GDM1 (cell line): ENCODE results near the gene ZBTB12.
"Not testable (repeated sequence)": the region's sequence is repeated elsewhere in the genome, so short reads cannot be mapped to it uniquely, and the experiment has no call there.

Experiments used
- DNase-seq: peaks from one replicate; lab custom pipeline; 2025; lab: John Stamatoyannopoulos, UW

ZBTB12 gene, protein sequence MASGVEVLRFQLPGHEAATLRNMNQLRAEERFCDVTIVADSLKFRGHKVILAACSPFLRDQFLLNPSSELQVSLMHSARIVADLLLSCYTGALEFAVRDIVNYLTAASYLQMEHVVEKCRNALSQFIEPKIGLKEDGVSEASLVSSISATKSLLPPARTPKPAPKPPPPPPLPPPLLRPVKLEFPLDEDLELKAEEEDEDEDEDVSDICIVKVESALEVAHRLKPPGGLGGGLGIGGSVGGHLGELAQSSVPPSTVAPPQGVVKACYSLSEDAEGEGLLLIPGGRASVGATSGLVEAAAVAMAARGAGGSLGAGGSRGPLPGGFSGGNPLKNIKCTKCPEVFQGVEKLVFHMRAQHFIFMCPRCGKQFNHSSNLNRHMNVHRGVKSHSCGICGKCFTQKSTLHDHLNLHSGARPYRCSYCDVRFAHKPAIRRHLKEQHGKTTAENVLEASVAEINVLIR

GRCh38 chr6:31901953-31902643 lies at the start of gene ZBTB12:
ZBTB12 (minus strand) TSS chr6:31902086; CDS start chr6:31901305, 781 bp downstream.
- DNase-seq, result peak; percentile 82

GRCh38 chr6:31949926-31950548 lies 48.2 kb upstream of the ZBTB12 start:
- no peak for DNase-seq

- DNase-seq, result no peak
These were observed 47.0 kb upstream of the ZBTB12 start for GRCh38 chr6:31948753-31949413.

DNA sequence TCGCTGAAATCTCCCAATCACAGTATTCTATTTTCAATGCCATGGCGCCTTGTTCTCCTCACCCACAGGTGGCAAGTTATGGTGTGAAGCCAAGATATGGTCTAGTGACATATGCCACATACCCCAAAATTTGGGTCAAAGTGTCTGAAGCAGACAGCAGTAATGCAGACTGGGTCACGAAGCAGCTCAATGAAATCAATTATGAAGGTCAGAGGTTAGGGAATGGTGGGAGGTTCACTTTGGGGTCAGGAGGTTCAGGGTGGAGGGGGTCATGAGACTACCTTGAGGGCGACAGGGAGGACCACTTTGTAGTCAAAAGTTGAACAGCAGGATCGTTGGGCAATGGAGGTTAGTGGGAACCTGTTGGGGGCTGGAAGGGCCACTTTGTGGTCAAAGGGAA lies 46.4 kb upstream of the ZBTB12 start:
- DNase-seq, result no peak

DNA sequence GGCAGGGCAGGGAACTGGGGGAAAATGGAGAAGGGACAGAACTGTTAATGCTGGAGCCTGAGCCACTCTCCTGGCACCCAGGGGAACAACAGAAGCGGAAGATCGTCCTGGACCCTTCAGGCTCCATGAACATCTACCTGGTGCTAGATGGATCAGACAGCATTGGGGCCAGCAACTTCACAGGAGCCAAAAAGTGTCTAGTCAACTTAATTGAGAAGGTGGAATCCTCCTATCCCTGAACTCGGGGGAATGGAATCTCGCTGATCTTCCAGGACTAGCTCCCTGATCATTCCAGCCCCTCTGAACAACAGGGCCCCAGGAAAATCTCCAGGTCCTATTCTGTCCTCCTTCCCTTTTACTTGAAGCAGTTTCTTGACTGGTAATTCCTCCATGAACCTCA lies 46.0 kb upstream of the ZBTB12 start:
- DNase-seq, result no peak

DNA sequence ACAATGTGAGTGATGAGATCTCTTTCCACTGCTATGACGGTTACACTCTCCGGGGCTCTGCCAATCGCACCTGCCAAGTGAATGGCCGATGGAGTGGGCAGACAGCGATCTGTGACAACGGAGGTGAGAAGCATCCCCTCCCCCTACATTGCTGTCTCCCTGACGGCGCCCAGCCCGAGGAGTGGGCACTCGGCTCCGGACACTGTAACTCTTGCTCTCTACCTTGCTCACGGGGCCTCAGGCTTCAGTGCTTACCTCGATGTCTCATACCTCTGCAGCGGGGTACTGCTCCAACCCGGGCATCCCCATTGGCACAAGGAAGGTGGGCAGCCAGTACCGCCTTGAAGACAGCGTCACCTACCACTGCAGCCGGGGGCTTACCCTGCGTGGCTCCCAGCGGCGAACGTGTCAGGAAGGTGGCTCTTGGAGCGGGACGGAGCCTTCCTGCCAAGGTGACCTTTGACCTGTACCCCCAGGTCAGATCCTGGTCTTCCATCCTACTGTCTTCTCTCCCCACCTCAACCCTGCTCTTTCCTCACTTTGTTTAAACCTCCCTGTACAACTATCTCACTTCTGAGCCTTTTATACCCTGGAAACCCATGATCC lies 45.3 kb upstream of the ZBTB12 start:
- DNase-seq, result no peak

DNA sequence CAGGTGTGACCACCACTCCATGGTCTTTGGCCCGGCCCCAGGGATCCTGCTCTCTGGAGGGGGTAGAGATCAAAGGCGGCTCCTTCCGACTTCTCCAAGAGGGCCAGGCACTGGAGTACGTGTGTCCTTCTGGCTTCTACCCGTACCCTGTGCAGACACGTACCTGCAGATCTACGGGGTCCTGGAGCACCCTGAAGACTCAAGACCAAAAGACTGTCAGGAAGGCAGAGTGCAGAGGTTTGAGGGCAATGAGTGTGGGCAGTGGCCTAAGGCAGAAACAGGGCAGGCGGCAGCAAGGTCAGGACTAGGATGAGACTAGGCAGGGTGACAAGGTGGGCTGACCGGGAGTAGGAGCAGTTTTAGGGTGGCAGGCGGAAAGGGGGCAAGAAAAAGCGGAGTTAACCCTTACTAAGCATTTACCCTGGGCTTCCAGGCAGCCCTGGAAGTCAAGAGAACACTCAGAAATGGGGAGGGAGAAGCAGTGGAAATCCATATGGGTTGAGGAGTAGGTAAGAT lies 44.5 kb upstream of the ZBTB12 start:
- DNase-seq, result no peak

DNA sequence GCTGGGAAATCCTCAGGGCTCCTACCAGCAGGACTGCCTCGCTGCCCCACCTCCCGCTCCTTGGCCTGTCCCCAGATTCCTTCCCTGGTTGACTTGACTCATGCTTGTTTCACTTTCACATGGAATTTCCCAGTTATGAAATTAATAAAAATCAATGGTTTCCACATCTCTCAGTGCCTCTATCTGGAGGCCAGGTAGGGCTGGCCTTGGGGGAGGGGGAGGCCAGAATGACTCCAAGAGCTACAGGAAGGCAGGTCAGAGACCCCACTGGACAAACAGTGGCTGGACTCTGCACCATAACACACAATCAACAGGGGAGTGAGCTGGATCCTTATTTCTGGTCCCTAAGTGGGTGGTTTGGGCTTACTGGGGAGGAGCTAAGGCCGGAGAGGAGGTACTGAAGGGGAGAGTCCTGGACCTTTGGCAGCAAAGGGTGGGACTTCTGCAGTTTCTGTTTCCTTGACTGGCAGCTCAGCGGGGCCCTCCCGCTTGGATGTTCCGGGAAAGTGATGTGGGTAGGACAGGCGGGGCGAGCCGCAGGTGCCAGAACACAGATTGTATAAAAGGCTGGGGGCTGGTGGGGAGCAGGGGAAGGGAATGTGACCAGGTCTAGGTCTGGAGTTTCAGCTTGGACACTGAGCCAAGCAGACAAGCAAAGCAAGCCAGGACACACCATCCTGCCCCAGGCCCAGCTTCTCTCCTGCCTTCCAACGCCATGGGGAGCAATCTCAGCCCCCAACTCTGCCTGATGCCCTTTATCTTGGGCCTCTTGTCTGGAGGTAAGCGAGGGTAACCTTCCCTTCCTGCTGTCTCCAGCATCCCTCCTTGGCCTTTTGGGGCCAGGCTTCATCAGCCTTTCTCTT lies 43.9 kb upstream of the ZBTB12 start, which contains the start of gene CFB:
CFB (plus strand) TSS at position 589 of the 863 bp plus-strand sequence; CDS start at position 716, 127 bp downstream.
- DNase-seq, result no peak

- no peak for DNase-seq
These were observed 43.2 kb upstream of the ZBTB12 start for GRCh38 chr6:31945154-31945506.

DNA sequence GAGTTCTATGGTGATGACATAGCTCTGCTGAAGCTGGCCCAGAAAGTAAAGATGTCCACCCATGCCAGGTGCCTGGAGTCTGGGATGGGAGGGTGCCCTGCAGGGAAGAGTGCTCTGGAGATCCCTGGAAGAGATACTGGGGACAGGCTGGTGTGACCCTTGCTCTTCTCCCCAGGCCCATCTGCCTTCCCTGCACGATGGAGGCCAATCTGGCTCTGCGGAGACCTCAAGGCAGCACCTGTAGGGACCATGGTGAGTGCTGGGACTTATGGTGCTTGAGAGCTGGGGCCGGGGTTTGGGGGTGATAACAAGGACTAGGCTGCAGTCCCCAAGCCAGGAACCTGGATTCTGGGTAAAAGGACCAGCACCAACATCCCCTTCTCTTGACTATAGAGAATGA lies 41.9 kb upstream of the ZBTB12 start:
- no peak for DNase-seq

GRCh38 chr6:31940256-31940664 lies 38.4 kb upstream of the ZBTB12 start:
- DNase-seq, result no peak

- no peak for DNase-seq
These were observed 33.9 kb upstream of the ZBTB12 start for GRCh38 chr6:31935823-31936222.

- DNase-seq, result no peak
These were observed 33.1 kb upstream of the ZBTB12 start for GRCh38 chr6:31935021-31935420.

DNA sequence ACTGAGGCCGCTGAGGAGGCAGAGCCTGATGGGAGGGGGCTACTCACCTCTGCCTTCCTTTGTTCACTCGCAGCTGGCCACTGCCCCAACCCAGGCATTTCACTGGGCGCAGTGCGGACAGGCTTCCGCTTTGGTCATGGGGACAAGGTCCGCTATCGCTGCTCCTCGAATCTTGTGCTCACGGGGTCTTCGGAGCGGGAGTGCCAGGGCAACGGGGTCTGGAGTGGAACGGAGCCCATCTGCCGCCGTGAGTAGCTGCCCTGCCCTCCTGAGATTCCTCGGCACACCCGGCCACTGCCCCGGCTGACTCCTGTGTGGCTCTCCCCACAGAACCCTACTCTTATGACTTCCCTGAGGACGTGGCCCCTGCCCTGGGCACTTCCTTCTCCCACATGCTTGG lies 31.7 kb upstream of the ZBTB12 start:
- DNase-seq, result no peak

GRCh38 chr6:31932137-31932536 lies 30.3 kb upstream of the ZBTB12 start:
- DNase-seq, result not testable (repeated sequence)

- no peak for DNase-seq
These were observed 29.1 kb upstream of the ZBTB12 start for GRCh38 chr6:31930962-31931361.

DNA sequence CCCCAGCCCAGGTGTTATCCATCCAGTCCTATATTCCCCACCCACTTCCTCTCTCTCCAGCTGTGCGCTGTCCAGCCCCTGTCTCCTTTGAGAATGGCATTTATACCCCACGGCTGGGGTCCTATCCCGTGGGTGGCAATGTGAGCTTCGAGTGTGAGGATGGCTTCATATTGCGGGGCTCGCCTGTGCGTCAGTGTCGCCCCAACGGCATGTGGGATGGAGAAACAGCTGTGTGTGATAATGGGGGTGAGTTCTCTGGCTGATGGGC lies 26.7 kb upstream of the ZBTB12 start:
- no peak for DNase-seq

DNA sequence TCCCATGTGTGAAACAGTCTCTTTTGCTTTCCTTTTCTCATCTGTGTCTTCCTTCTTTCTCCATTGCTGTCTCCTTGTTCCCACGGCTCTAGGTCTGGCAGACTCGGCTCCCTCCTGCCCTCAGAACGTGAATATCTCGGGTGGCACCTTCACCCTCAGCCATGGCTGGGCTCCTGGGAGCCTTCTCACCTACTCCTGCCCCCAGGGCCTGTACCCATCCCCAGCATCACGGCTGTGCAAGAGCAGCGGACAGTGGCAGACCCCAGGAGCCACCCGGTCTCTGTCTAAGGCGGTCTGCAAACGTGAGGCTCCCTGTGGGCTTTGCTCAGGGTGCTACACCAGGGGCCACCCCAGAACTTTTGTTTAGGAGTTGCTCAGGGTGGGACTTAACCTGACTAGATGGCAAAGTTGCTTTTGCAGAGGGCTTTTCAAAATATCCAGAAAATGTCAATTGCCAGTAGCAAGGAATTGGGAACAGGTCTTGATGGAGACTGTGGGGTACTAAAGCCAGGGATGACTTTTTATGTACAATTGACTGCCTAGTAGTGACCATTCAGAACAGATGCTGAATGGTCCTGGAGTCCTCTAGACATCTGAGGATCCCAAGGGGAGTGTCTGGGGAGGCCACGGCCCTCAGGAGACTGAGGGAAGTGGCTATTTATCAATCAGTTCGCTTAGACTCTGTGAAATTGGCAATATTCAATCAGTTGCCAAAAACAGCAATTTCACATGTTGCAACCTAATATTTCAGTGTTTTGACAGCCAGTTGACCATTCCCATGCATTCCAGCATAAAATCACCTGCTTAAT lies 26.2 kb upstream of the ZBTB12 start:
- no peak for DNase-seq

DNA sequence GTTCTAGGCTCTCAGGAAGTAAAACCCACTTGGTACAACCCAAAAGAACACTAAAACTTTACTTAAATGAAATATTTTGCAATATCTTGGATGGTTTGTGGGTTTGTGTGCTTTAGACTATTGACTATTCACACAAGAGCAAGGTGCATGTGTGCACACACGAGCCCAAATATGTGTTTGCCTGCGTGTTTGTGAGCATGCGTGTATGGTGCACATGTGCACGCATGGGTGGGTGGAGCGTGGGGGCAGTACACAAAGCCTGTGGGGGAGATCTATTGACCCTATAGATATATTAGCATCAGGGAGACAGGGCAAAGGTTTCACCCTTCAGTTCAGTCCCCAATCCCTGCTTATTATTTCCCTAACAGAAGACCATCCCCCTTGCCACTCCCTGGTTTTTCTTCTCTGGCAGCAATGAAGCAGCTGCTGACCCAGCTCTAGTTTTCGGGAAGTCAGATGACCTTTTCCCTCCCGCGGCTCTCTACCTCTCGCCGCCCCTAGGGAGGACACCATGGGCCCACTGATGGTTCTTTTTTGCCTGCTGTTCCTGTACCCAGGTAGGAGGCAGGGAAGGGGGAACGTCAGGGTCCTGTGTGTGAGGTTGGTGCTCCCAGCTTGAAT lies 25.5 kb upstream of the ZBTB12 start, which contains the start of gene C2:
C2 (plus strand) TSS at position 476 of the 621 bp plus-strand sequence; CDS start at position 512, 36 bp downstream.
- DNase-seq, result no peak
